ENCODE results near the gene POFUT2. TPM values are rescaled to one million over a fixed set of nuclear protein-coding genes. Genes with fewer than 3 reads are reported as not detected.

The POFUT2 gene
- total RNA-seq, 2 donors from 2014 or later, result 11.3 to 16.0 TPM

DNA sequence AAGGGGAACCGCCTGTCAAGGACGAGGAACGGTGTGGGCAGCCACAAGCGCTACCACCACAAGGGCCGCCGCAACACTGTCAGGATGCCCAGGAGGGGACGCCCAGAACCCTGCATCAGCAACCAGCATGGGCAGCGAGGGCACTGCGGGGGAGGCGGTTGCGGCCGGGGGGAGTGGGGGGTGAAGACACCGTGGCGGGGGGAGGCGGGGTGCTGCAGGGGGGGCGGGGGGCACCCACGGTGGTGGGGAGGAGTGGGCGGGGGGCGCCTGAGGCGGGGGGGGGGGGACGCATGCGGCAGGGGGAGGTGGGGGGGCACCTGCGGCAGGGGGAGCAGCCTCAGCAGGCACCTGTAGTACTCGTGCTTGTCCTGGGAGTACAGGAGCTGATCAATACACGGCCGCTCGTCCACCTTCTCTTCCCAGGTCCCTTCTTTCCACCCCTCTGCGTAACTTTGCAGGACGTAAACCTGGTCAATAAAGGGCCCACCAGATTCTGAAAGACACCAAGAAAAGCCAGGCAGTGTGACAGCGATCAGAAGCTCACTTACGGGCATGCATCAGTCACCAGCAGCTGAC lies 4.6 kb downstream of the POFUT2 start:
- ATAC-seq (no peak), DNase-seq (ENCODE audit: low spot score in 2 of 2) (peak in 1 of 2 donors; percentile 49)
- no peaks in the 10 kb centered on the region for H3K9me3 Mint-ChIP-seq

DNA sequence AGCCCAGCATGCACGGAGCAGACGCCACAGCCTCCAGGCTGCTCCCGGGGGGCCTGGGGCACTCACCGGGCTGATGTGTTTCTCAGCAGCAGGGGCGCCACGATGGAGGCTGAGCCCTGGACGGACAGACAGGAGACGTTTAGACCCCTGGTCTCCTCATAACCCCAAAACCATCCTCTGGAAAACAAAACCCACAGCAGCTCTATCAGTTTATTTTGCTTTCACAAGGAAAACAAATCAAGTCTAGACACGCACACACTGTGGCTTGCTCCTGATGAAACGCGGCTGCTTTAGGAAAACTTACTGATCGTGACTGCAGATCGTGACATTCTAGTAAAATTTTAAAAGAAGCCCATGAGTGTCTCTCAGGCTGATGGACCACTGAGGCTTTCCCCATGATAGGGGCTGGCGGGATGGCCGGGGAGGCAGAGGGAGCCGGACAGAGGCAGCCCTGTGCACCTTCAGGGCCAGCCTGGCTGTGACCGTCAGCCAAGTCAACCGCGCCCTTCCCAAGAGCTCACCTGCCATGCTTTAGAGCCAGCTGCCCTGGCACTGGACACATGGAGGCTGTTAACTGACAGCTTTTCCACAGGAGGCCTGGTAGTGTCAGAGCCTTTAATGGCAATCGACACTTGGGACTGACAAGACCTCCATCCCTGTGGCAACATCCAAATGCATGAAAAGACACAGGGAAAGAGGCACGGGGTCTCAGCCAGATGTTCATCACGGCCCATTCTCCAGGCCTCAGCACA lies 5.2 kb downstream of the POFUT2 start:
- DNase-seq (ENCODE audit: low spot score in 2 of 2), result peak in 1 of 2 donors; percentile 41
- no peaks in the 10 kb centered on the region for H3K9me3 Mint-ChIP-seq
- H3K27ac Mint-ChIP-seq, result no peak overlapping the region
- no peak for ATAC-seq
- peaks cover 6 to 10% of the 10 kb centered on the region in 2 donors for H3K36me3 Mint-ChIP-seq

More for the DNA sequence above, 4.6 kb downstream of the POFUT2 start:
- Mint-ChIP-seq H3K27ac (no peak overlapping the region), H3K36me3 (peaks cover 6 to 10% of the 10 kb centered on the region in 2 donors)

- Mint-ChIP-seq H3K36me3 (peaks cover 6 to 10% of the 10 kb centered on the region in 2 donors), H3K27ac (no peak overlapping the region), H3K9me3 (no peaks in the 10 kb centered on the region)
- DNase-seq (ENCODE audit: low spot score in 2 of 2) (peak in 1 of 2 donors; percentile 46), ATAC-seq (no peak)
Measured at GRCh38 chr21:45281411-45282282, 6.0 kb downstream of the POFUT2 start.

DNA sequence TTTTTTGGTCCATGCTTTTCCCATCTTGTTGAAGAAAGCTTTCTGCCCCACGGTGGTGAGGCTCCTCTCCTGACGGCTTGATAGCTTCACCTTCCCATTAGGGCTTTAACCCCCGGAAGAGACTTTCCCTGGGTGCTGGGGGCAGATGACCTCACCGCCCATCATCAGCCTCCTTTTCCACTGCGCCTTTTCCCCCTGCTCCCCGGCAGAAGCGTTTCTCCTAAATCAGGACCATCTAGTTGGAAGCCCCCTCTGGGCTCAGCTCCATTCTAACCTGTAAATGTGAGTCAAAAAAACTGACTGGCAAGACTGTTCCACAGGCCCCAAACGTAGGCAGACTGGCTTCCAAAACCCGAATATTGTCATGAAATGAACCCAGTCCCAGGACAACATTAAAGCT lies 6.7 kb downstream of the POFUT2 start:
- no peak overlapping the region for H3K27ac Mint-ChIP-seq
- H3K9me3 Mint-ChIP-seq, result no peaks in the 10 kb centered on the region
- ATAC-seq (no peak), DNase-seq (ENCODE audit: low spot score in 2 of 2) (no peak)
- peaks cover 6 to 10% of the 10 kb centered on the region in 2 donors for H3K36me3 Mint-ChIP-seq

- peak in 1 of 2 donors; percentile 35 for DNase-seq (ENCODE audit: low spot score in 2 of 2)
- Mint-ChIP-seq H3K9me3 (no peaks in the 10 kb centered on the region), H3K27ac (peak overlapping the region in 1 of 2 donors; percentile 22), H3K36me3 (peaks cover 6 to 10% of the 10 kb centered on the region in 2 donors)
- no peak for ATAC-seq
Measured at GRCh38 chr21:45280178-45280821, 7.4 kb downstream of the POFUT2 start.

DNA sequence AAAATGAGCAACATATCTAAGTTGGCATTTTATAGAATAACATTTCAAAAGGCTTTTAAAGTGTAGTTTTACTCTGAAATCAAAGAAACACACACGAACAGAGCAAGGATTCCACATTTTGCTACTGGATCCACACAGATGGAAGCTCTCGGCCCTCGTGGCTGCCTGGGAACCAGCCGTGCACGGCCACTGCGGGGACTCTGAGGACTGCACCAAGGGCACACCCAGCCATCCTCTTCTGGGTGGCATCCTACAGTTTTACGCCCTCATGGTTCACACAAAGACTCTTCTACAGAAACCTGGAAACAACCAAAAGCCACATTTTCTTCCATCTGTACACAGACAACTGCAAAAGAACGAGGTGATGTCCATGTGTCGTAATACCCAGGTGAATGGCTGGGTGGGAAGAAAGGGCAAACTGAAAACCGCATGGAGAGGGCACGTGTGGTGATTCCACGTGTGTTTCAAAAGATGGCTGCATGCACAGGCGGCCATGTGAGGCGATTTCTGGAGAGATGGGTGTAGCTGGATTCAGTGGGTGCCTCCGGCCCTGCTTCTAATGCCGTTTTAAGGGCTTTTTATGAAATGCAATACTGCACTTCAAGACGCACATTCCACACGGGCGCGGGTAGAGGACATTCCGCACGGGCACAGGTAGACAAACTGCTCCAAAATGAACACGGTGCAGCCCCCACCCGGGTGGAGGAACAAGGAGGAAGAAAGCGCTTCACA lies 8.1 kb downstream of the POFUT2 start:
- ATAC-seq, result no peak
- Mint-ChIP-seq H3K27ac (no peak overlapping the region), H3K36me3 (peaks cover 0 to 10% of the 10 kb centered on the region in 2 donors), H3K9me3 (no peaks in the 10 kb centered on the region)
- peak in 1 of 2 donors; percentile 34 for DNase-seq (ENCODE audit: low spot score in 2 of 2)

GRCh38 chr21:45278156-45278911 lies 9.4 kb downstream of the POFUT2 start:
- DNase-seq (ENCODE audit: low spot score in 2 of 2) (peak in 1 of 2 donors; percentile 34), ATAC-seq (no peak)
- Mint-ChIP-seq H3K36me3 (peaks cover 0 to 10% of the 10 kb centered on the region in 2 donors), H3K9me3 (no peaks in the 10 kb centered on the region), H3K27ac (no peak overlapping the region)

- Mint-ChIP-seq H3K27ac (no peak overlapping the region), H3K36me3 (peaks cover 0 to 10% of the 10 kb centered on the region in 2 donors), H3K9me3 (no peaks in the 10 kb centered on the region)
- no peak for ATAC-seq
- DNase-seq (ENCODE audit: low spot score in 2 of 2), result peak in 1 of 2 donors; percentile 38
Measured at GRCh38 chr21:45277101-45278045, 10.3 kb downstream of the POFUT2 start.

GRCh38 chr21:45276596-45276995 lies 11.1 kb downstream of the POFUT2 start:
- peaks cover 0 to 10% of the 10 kb centered on the region in 2 donors for H3K36me3 Mint-ChIP-seq
- H3K9me3 Mint-ChIP-seq, result peaks cover 0 to under 1% of the 10 kb centered on the region in 2 donors
- DNase-seq (ENCODE audit: low spot score in 2 of 2), result peak in 1 of 2 donors; percentile 43
- H3K27ac Mint-ChIP-seq, result no peak overlapping the region
- no peak for ATAC-seq

GRCh38 chr21:45270306-45270821 lies 17.3 kb downstream of the POFUT2 start:
- DNase-seq (ENCODE audit: low spot score in 2 of 2) (peak in 1 of 2 donors; percentile 48), ATAC-seq (no peak)
- H3K27ac Mint-ChIP-seq, result no peak overlapping the region

GRCh38 chr21:45269861-45270260 lies 17.8 kb downstream of the POFUT2 start:
- Mint-ChIP-seq H3K36me3 (peaks cover 0 to 12% of the 10 kb centered on the region in 2 donors), H3K9me3 (peaks cover 6 to 9% of the 10 kb centered on the region in 2 donors)

More at GRCh38 chr21:45270306-45270821, 17.3 kb downstream of the POFUT2 start:
- H3K36me3 Mint-ChIP-seq, result peaks cover 0 to 12% of the 10 kb centered on the region in 2 donors
- peaks cover 6 to 9% of the 10 kb centered on the region in 2 donors for H3K9me3 Mint-ChIP-seq

DNA sequence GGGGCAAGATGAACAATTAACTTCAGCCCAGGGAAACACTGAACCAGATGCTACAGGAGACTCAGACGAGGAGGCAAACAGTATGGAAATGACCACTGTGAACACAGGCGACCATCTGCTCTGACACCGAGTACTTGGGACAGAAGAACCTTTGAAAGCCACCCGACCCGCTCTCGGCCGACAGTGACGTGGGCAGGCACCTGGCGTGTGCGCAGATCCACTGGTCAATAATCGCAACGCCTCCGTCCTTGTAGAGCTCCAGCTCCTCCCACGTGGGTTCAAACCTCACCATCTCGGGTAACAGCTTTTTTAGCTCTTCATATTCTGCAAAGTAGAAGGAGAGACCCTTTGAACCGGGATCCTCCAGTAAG lies 20.3 kb downstream of the POFUT2 start:
- peaks cover 6 to 9% of the 10 kb centered on the region in 2 donors for H3K9me3 Mint-ChIP-seq
- H3K27ac Mint-ChIP-seq, result peak overlapping the region in 1 of 2 donors; percentile 72
- peaks cover 0 to 12% of the 10 kb centered on the region in 2 donors for H3K36me3 Mint-ChIP-seq
- ATAC-seq (no peak), DNase-seq (ENCODE audit: low spot score in 2 of 2) (no peak)

More at GRCh38 chr21:45269861-45270260, 17.8 kb downstream of the POFUT2 start:
- no peak overlapping the region for H3K27ac Mint-ChIP-seq
- ATAC-seq, result no peak
- peak in 1 of 2 donors; percentile 31 for DNase-seq (ENCODE audit: low spot score in 2 of 2)

DNA sequence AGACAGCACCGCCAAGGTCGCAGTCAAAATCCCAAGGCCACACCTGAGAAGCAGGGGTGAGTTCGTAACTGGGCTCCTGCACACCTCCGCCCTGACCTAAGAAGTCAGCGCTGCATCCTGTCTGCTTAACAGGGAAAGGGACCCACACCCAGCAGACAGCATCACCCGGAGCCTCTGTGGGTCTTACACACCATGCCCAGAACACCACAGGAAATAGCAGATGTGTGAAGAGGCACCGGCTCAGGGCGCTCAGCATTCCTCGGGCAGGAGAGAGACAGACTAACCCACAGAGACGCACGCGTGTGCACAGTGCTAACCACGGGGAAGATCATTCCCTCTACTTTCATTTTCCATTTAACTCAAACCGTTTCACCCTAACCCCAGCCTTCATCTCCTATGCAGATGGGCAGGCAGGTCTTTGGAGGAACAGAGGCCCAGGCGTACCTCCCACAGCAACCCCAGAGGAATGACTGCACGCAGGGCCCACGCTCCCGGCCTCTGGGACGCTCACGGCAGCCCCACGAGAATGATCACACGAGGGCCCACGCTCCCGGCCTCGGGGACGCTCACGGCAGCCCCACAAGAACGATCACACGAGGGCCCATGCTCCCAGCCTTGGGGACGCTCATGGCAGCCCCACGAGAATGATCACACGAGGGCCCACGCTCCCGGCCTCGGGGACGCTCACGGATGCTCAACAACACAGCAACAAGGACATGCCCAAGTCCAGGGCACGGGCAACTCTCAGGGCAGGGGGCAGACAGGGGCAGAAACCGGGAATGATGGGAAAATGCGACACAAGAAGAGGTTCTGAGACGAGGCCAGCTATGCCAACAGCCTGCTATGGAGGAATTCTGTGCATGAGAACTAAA lies 20.9 kb downstream of the POFUT2 start:
- Mint-ChIP-seq H3K9me3 (peaks cover 6 to 9% of the 10 kb centered on the region in 2 donors), H3K36me3 (peaks cover 0 to 12% of the 10 kb centered on the region in 2 donors), H3K27ac (peak overlapping the region in 1 of 2 donors; percentile 72)
- ATAC-seq, result peak; percentile 93 to 96
- DNase-seq (ENCODE audit: low spot score in 2 of 2), result no peak
